Activated naive CD8-positive, alpha-beta T cell (primary cell): Measurements from ENCODE around the gene DSCAML1.

Source experiments
- H3K27ac Mint-ChIP-seq: one replicate; pipeline ENCODE4 v1.8.0; 2021; ENCODE audit warnings: mixed read lengths
- H3K27me3 Mint-ChIP-seq: one replicate; pipeline ENCODE4 v1.8.0; 2021; ENCODE audit warnings: mixed read lengths
- H3K36me3 Mint-ChIP-seq: one replicate; pipeline ENCODE4 v1.8.0; 2021; ENCODE audit warnings: mixed read lengths
- H3K4me1 Mint-ChIP-seq: one replicate; pipeline ENCODE4 v1.8.0; 2021; ENCODE audit warnings: low read depth, mixed read lengths
- H3K4me3 Mint-ChIP-seq: one replicate; pipeline ENCODE4 v1.8.0; 2021; ENCODE audit warnings: mild to moderate bottlenecking, mixed read lengths
- H3K9me3 Mint-ChIP-seq: one replicate; pipeline ENCODE4 v1.8.0; 2021; ENCODE audit warnings: low read depth, mixed read lengths

The DSCAML1 gene, protein sequence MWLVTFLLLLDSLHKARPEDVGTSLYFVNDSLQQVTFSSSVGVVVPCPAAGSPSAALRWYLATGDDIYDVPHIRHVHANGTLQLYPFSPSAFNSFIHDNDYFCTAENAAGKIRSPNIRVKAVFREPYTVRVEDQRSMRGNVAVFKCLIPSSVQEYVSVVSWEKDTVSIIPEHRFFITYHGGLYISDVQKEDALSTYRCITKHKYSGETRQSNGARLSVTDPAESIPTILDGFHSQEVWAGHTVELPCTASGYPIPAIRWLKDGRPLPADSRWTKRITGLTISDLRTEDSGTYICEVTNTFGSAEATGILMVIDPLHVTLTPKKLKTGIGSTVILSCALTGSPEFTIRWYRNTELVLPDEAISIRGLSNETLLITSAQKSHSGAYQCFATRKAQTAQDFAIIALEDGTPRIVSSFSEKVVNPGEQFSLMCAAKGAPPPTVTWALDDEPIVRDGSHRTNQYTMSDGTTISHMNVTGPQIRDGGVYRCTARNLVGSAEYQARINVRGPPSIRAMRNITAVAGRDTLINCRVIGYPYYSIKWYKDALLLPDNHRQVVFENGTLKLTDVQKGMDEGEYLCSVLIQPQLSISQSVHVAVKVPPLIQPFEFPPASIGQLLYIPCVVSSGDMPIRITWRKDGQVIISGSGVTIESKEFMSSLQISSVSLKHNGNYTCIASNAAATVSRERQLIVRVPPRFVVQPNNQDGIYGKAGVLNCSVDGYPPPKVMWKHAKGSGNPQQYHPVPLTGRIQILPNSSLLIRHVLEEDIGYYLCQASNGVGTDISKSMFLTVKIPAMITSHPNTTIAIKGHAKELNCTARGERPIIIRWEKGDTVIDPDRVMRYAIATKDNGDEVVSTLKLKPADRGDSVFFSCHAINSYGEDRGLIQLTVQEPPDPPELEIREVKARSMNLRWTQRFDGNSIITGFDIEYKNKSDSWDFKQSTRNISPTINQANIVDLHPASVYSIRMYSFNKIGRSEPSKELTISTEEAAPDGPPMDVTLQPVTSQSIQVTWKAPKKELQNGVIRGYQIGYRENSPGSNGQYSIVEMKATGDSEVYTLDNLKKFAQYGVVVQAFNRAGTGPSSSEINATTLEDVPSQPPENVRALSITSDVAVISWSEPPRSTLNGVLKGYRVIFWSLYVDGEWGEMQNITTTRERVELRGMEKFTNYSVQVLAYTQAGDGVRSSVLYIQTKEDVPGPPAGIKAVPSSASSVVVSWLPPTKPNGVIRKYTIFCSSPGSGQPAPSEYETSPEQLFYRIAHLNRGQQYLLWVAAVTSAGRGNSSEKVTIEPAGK (N-terminal part only)

DNA sequence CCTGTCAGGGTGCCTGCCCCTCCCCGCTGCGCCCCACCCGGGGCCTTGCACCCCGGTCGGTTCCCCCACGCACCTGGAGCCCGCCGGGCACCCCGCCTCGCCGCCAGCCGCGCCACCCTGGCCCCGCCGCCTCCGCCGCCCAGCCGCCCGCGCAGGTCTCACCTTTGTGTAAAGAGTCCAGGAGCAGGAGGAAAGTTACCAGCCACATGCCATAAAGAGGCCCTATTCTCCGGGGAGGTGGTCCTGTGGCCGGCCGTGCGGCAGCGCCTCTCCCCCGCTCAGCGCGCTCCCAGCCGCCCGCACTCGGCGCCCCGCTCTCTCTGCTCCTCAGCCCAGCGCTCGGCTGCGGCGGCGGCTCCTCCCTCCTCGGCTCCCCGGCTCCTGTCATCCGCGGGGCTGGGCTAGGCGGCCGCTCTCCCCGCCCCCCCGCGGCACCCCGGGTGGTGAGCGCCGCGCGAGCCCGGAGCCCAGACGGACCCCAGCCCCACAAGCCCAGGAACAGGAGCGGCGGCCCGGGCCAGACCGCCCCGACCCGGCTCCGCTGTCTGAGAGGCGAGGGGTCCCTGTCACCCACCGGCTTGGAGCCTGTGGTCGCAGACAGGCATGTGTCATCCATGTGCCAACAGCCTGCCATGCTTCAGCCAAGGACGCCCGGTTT, at the start of gene DSCAML1:
TSS of gene DSCAML1 (minus strand) at position 345 of the 658 bp plus-strand sequence. CDS start at position 208, 137 bp downstream.
- H3K9me3 Mint-ChIP-seq = no peaks in the 10 kb centered on the region
- peak within 1 kb of the TSS; percentile 71 for H3K4me3 Mint-ChIP-seq
- peaks cover 15% of the 10 kb centered on the region for H3K4me1 Mint-ChIP-seq

DNA sequence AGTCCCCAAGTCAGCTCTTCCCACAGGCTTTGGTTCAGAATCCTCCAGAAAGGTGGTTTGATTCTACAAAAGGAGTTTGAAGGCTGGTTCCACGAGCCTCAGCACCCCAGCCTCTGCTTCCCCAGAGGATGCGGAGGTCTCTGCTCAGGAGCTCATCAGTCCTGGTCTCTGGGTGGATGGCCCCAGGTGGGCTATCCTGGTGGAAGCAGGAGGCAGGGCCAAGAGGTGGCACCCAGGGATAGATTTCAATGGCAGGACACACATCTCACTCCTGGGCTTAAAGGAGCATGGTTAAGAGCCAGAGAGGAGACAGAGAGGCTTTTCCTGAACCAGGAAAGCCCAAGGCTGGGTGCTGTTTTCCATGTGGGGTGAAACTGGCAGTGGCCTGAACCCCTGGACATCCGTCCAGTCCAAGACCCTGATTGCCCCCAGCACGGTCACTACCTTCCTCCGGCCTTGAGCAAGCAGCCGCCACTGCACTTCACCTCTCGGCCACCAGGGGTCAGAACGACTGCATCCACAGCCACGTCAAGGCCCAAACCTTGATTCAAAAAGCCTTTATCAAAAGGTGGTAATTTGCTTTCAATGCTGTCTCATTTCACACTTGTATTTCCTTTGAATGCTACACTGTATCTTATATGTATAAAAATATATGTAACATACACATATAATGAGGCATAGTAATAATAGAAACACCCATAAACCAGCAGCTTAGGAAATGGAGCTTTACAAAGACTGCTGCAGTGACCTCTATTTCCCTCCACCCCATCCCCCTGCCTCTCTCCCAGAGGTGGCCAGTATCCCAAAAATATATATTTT, 46.9 kb upstream of the DSCAML1 start:
- H3K9me3 Mint-ChIP-seq = no peaks in the 10 kb centered on the region
- H3K4me1 Mint-ChIP-seq = peaks cover 6% of the 10 kb centered on the region
- H3K36me3 Mint-ChIP-seq = no peaks in the 10 kb centered on the region
- no peak overlapping the region for H3K27ac Mint-ChIP-seq
- no peak overlapping the region for H3K4me3 Mint-ChIP-seq
- no peaks in the 10 kb centered on the region for H3K27me3 Mint-ChIP-seq

More for the DNA sequence above, at the start of gene DSCAML1:
- Mint-ChIP-seq H3K36me3 (no peaks in the 10 kb centered on the region), H3K27ac (no peak within 1 kb of the TSS), H3K27me3 (peaks cover 30% of the 10 kb centered on the region)

DNA sequence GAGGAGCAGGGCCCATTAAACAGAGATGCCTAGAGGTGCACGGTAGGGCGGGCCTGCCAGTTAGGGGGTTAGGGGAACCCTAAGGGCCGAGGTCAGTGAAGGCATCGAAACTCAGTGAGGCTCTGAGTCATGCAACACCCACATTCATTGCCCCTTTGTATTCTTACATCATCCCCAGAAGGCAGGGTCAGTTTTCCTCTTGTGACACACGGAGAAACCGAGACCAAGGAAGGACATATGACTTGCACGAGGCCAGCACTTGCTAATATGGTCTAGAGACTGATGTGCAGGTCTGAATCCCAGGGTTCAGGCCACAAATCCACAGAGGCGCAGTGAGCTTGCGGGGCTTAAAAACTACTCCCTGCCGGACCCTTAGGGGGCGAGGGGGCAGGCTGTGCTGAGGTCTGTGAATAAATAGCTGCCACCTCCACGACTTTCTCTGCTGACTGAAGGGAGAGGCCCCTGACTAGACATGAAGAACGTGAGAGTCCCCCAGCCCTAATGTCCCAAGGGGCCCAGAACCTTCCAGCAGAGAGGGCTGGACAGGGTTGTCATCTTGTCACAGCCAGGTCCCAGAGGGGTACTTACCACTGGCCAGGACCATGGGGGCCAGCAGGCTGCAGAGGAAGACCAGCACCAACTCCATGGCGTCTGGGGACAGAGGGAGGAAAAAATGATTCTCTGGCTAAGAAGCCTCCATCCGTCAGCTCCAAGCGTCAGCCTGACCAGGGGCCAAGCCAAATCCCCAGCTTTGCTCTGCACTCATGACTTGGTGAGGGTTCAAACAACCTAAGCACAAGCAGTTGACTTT, 45.3 kb upstream of the DSCAML1 start:
- no peaks in the 10 kb centered on the region for H3K9me3 Mint-ChIP-seq
- no peak overlapping the region for H3K27ac Mint-ChIP-seq
- H3K36me3 Mint-ChIP-seq = no peaks in the 10 kb centered on the region
- H3K27me3 Mint-ChIP-seq = no peaks in the 10 kb centered on the region
- peaks cover 6% of the 10 kb centered on the region for H3K4me1 Mint-ChIP-seq
- no peak overlapping the region for H3K4me3 Mint-ChIP-seq

DNA sequence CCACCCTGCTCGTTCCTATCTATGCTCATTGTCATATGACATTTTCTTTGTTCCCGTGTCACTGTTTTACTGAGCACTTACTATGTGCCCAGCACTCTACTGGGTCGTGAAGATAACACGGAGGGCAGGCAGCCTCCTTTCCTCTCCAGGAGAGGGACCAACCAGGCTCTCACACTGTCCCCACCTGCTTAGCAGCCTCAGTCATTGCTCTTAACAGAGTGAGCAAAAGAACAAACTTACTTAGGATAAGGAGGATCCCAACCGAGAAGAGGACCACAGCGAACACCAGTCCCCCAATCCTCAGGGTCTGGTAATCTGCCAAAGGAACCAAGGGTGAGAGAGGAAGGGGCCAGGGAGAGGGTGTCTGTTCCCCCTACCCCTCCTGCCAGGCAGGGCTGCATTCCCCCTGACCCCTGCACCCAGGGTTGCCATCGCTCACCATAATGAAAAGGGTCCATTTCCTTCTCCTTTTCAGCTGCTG, 44.6 kb upstream of the DSCAML1 start:
- H3K4me3 Mint-ChIP-seq = no peak overlapping the region
- no peaks in the 10 kb centered on the region for H3K27me3 Mint-ChIP-seq
- no peaks in the 10 kb centered on the region for H3K9me3 Mint-ChIP-seq
- H3K27ac Mint-ChIP-seq = no peak overlapping the region
- H3K36me3 Mint-ChIP-seq = no peaks in the 10 kb centered on the region
- H3K4me1 Mint-ChIP-seq = peaks cover 6% of the 10 kb centered on the region

DNA sequence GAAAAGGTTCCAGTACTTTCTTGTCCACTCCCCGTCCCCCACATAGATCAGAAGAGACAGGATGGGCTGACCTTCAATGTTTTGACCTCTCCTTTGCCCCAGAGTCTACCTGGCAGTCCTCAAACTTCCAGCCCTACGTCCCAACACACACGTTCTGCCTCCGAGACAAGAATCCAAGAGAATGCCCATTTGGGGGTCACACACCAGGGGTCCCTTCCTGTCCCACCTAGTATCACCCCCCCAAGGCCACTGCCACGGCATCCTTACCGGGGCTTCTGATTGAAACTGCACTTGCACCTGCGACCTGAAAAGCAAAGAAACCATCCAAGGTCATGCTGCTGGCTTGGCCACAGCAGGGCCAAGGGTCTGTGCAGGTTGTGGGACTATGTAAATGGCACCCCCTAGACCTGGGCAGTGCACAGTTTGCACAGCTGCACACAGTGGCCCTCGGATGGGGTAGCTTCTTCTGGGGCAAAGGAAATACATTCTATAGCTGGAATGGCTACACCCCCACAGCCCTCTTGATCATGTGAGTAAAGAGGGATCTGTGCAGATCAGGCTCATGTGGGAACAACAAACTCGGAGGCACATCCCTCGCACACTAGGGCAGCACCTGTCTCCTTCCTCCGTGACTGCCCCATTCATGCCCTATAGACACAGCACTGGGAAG, 44.0 kb upstream of the DSCAML1 start:
- Mint-ChIP-seq H3K9me3 (no peaks in the 10 kb centered on the region), H3K4me3 (no peak overlapping the region), H3K27ac (no peak overlapping the region), H3K27me3 (no peaks in the 10 kb centered on the region), H3K36me3 (no peaks in the 10 kb centered on the region), H3K4me1 (peaks cover 6% of the 10 kb centered on the region)

DNA sequence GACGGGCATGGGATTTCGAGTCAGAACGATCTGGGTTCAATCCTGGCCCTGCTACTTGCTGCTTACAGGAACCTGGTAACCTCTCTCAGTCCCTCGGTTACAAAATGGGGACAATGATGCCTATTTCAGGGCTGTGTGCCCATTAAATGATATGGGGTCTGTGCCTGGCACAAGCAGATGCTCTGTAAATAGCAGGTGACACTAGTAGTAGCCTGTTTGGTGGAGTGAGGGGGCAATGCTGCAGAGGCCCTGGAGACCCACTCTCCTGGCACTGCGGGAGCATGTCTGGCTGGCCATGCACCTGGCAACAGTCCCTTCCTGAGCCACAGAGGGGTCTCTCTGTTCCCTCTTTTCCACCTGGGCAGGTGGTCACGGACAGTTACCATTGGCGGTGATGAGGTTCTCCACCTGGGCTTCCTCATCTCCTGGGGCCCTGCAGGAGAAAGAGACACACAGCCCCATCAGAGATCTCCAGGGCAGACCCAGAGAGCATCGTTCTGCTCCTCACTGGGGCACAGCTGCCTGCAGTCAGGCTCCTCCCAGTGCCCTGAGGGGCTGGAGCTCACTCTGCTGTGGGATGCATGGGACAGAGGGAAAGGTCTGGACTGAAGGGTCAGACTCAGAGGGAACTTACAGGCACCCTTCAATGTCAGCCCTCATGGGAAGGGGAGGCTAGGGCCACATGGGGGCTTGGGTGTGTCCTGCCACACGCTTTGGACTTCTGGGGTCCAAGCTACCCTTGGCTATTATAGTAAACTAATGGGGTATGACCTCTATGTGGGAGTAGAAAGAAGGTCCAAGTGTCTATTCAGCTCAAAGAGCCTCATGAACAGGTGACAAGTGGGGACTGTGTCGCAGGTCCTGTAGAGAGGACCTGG, 43.2 kb upstream of the DSCAML1 start:
- peaks cover 6% of the 10 kb centered on the region for H3K4me1 Mint-ChIP-seq
- H3K9me3 Mint-ChIP-seq = no peaks in the 10 kb centered on the region

DNA sequence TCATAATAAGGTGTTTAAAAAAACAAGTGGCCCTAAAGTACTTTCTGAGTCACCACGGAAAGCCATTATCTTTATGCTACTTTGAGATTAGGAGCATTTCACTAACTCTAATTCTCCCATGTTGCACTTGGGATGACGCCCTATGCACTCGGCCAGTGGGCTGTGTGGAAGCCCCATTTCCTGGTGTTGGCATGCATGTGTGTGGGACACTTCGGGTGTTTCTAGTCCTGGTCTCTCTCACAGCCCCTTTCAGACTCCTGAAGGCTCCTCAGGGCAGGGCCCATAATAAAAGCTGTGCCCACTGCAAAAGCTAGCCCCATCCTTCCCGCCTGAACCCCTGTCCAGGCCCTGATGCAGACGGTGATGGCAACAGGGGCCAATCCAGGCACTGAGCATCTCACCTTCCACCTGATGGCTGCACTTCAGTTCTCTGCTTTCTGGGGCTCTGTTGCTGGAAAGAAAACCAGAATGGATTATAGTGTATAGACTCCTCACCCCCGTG, 42.4 kb upstream of the DSCAML1 start:
- Mint-ChIP-seq H3K9me3 (no peaks in the 10 kb centered on the region), H3K36me3 (no peaks in the 10 kb centered on the region), H3K4me3 (no peak overlapping the region), H3K27me3 (no peaks in the 10 kb centered on the region), H3K27ac (no peak overlapping the region), H3K4me1 (peaks cover 6% of the 10 kb centered on the region)

More for the DNA sequence above, 43.2 kb upstream of the DSCAML1 start:
- H3K27ac Mint-ChIP-seq = no peak overlapping the region
- H3K36me3 Mint-ChIP-seq = no peaks in the 10 kb centered on the region
- H3K27me3 Mint-ChIP-seq = no peaks in the 10 kb centered on the region
- H3K4me3 Mint-ChIP-seq = no peak overlapping the region

DNA sequence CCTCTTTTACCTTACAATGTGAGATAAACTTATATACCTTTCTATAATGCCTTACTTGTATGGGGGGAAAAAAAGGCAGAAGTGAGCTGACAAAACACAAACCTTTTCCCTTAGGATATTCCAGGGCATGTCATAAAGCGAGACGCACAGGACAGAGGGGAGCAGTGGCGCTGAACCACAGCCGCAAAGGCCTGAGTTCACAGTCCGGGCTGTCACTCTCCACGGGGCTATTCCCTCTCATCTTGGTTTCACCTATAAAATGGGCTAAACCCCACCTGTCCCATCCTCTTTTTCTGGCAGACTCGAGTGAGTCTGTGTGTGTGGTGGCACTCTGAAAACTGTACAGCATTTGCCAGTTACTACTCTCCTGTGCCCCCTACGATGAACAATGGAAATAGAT, 41.9 kb upstream of the DSCAML1 start:
- Mint-ChIP-seq H3K9me3 (no peaks in the 10 kb centered on the region), H3K27me3 (no peaks in the 10 kb centered on the region), H3K4me3 (no peak overlapping the region), H3K27ac (no peak overlapping the region), H3K36me3 (no peaks in the 10 kb centered on the region), H3K4me1 (peaks cover 4% of the 10 kb centered on the region)

DNA sequence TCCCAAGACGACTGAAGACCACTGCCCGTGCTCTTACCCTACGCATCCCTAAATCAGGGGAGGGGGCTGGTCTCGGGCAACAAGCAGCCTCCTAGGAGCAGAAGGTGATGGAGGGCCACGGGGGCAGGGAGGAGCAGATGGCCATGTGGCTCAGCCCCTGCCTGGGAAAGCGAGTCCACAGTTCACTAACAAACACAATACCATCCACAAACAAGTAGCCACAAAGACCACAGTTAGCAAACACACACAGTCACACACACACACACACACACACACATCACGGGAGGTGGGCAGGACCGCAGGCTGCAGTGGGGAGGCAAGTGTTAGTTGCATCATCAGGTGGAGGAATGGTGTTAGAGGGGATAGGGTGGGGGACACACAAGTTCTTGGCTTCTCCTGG, 40.8 kb upstream of the DSCAML1 start:
- Mint-ChIP-seq H3K27ac (no peak overlapping the region), H3K4me3 (no peak overlapping the region), H3K9me3 (no peaks in the 10 kb centered on the region), H3K27me3 (no peaks in the 10 kb centered on the region), H3K4me1 (no peaks in the 10 kb centered on the region), H3K36me3 (no peaks in the 10 kb centered on the region)

DNA sequence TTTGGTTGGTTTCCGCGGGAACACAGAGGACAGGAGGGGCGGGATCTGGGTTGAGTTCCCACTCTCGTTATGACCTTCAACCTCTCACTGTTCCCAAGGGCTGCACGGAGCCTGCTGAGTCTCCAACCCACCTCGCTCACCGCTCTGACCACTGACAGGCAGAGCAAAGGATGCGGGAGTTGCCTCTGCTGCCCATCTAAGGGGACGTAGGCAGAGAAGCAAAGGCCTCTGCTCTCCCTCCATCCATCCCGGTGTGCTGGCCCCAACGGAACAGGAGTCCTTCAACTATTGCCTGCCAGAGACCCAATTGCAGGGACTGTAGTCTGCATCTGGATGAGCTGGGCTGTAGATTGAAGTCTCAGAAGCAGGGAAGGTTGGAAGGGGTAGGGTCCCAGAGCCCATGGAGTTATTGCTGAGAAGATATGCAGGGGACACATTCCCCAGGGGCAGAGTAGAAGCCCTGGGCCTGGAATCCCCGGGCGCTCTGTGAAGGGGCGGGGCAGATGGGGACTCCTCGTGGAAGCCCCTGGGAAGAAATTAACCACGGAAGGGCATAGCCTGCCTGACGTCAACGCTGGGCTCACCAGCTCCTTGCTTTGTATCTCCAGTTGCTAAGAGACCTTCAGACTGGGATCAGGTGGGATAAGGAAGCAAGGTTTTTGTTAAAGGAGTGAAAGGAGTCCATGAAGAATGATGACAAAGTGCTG, 40.2 kb upstream of the DSCAML1 start:
- Mint-ChIP-seq H3K27ac (no peak overlapping the region), H3K27me3 (no peaks in the 10 kb centered on the region), H3K4me1 (peaks cover 3% of the 10 kb centered on the region), H3K4me3 (no peak overlapping the region), H3K36me3 (no peaks in the 10 kb centered on the region), H3K9me3 (no peaks in the 10 kb centered on the region)
